Measurements from ENCODE around the gene KCNAB1. TPM values are rescaled to one million over a fixed set of nuclear protein-coding genes. Genes with fewer than 3 reads are reported as not detected.

KCNAB1 gene
- total and polyA plus RNA-seq, 10 of the 15 experiments (the other 5 are each of a cell fraction or from before 2014, with no cell fraction given) = 0.11 to 0.69 (median 0.43) TPM; not detected in 6

DNA sequence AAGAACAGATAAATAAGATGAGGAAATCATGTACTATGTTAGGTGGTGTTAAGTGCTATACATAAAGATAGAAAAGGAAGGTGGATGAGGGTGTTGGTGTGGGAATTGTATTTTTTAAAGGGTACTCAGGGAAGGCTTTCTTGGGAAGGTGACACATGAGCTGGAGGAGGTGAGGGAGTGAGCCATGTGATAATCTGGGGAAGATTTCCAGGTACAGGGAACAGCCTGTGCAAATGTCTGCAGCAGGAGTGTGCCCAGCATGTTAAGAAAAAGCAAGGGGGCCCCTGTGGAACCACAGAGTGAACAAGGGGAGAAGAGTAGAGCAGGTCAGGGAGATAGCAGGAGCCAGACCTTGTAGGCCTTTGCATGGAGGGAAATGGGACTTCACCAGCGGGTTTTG, 258.9 kb downstream of the KCNAB1 start:
- peaks cover 0 to 2% of the 10 kb centered on the region in 2 experiments; a peak in 1 of 4 replicates for H3K27me3 ChIP-seq (replicated peaks in 1 of 2; ENCODE audit: control insufficient read depth in 2 of 2, insufficient read depth in 2 of 2, low read length in 1 of 2)
- no peak overlapping the region for H3K9ac ChIP-seq (ENCODE audit: control insufficient read depth, insufficient read depth, low read length)
- intact Hi-C loops (cut with micrococcal nuclease; ENCODE audit: unreplicated experiment) (no loop called here), in situ Hi-C loops (cut with MboI) (no loop called here)
- ChIA-PET SMC1A (ENCODE audit: uncharacterized antibody, unreplicated experiment) (interaction anchor here (2.0 kb wide), 1 partner anchor 37 kb away, joined by 5 read pairs; no protein-coding TSS in a partner anchor), CTCF (interaction anchor here (0.6 to 7.5 kb wide), 2 partner anchors 227 to 391 kb away, joined by 3 to 205 read pairs; no protein-coding TSS in a partner anchor), RAD21 (ENCODE audit: unreplicated experiment) (no interaction called here), POLR2A (no interaction called here)
- no peak overlapping the region for H2AFZ ChIP-seq (ENCODE audit: control insufficient read depth, low read depth, low read length)
- H3K9me3 ChIP-seq (replicated peaks; ENCODE audit: control insufficient read depth, insufficient read depth, low read length) = no peaks in the 10 kb centered on the region
- ATAC-seq = no peak
- no peak overlapping the region for H3K4me3 ChIP-seq
- BruUV-seq (replicated peaks) = no TSS peak
- no peak for FAIRE-seq
- WGBS (ENCODE audit: insufficient coverage, insufficient replicate concordance, low lambda C conversion rate, missing lambda C conversion rate) = 23% methylated on average over 1 of the region's 1 CpG
- no peak overlapping the region for H3K4me2 ChIP-seq (ENCODE audit: control insufficient read depth, insufficient read depth)
- no peaks in the 10 kb centered on the region for H4K20me1 ChIP-seq (ENCODE audit: control insufficient read depth, insufficient read depth)
- no peak for DNase-seq (ENCODE audit: low read depth, low spot score)
- H3K4me1 ChIP-seq (ENCODE audit: control insufficient read depth, insufficient read depth, low read length) = no peaks in the 10 kb centered on the region
- no peaks in the 10 kb centered on the region for H3K79me2 ChIP-seq (ENCODE audit: control insufficient read depth, insufficient read depth, low read length)
- TF ChIP-seq IKZF2 (IDR thresholded peaks at IDR 0.05) = no peak
- TF ChIP-seq DPF2 (IDR thresholded peaks at IDR 0.05) = no peak
- TF ChIP-seq NR2C2 (IDR thresholded peaks at IDR 0.05; ENCODE audit: borderline replicate concordance, control insufficient read depth, insufficient read length, low read depth) = no peak
- no peak for TF ChIP-seq EZH2 (IDR thresholded peaks at IDR 0.05; ENCODE audit: borderline replicate concordance, control insufficient read depth, low read depth, low read length)
- TF ChIP-seq WRNIP1 (IDR thresholded peaks at IDR 0.05; ENCODE audit: borderline replicate concordance, low read depth, low read length) = no peak
- no peak for TF ChIP-seq RELA (IDR thresholded peaks at IDR 0.05; ENCODE audit: borderline replicate concordance, partially characterized antibody)
- no peak for TF ChIP-seq TAF1 (IDR thresholded peaks at IDR 0.05; ENCODE audit: borderline replicate concordance, low read depth, low read length)
- TF ChIP-seq SPI1 (IDR thresholded peaks at IDR 0.05; ENCODE audit: borderline replicate concordance, insufficient read depth, low read depth, low read length) = no peak
- no peak for TF ChIP-seq ZNF207 (IDR thresholded peaks at IDR 0.05; ENCODE audit: borderline replicate concordance)
- no peak overlapping the region for H3K27ac ChIP-seq (ENCODE audit: control insufficient read depth, insufficient read depth)
- H3K36me3 ChIP-seq (ENCODE audit: control insufficient read depth in 2 of 2, insufficient read depth in 2 of 2, low read length in 1 of 2) = no peaks in the 10 kb centered on the region
